K562 (cell line): ENCODE results near the gene SLC32A1. TPM values are rescaled to one million over a fixed set of nuclear protein-coding genes. Genes with fewer than 3 reads are reported as not detected.

Experiments
- ARID2 ChIP-seq: fragments of 450-650 bp; IDR thresholded peaks from 2 replicates; pipeline ENCODE4 v1.6.1; 2017; ENCODE audit warnings: antibody characterized with exemption, mild to moderate bottlenecking
- ATF7 ChIP-seq: fragments of 450-650 bp; IDR thresholded peaks from 2 replicates; pipeline ENCODE4 v1.7.1; 2014; ENCODE audit warnings: mild to moderate bottlenecking, moderate library complexity
- CBFA2T3 ChIP-seq: fragments of 450-650 bp; IDR thresholded peaks from 2 replicates; pipeline ENCODE4 v1.6.1; 2017
- CCAR2 ChIP-seq: fragments of 200-400 bp; formaldehyde crosslinking; IDR thresholded peaks from 2 replicates; pipeline ENCODE4 v1.6.1; 2017; ENCODE audit warnings: mild to moderate bottlenecking, low read depth, low read length
- CHD2 ChIP-seq: IDR thresholded peaks from 2 replicates; pipeline ENCODE4 v1.6.1; 2011; ENCODE audit warnings: low read depth, low read length
- EGR1 ChIP-seq: fragments of 450-650 bp; conservative IDR thresholded peaks from 2 replicates; pipeline ENCODE4 v1.6.1; 2017; ENCODE audit warnings: mild to moderate bottlenecking
- ELK3 ChIP-seq: fragments of 450-650 bp; formaldehyde crosslinking; IDR thresholded peaks from 2 replicates; pipeline ENCODE4 v1.4.0; 2020; ENCODE audit warnings: mild to moderate bottlenecking
- FOXK2 ChIP-seq, 2 experiments: fragments of 450-650 bp; IDR thresholded peaks in 1 of 2; conservative IDR thresholded peaks in 1 of 2; 2 replicates each; pipeline ENCODE4 v1.6.1; 2016; ENCODE audit warnings: low read depth in 2 of 2, mild to moderate bottlenecking in 1 of 2
- FOXP1 ChIP-seq: sonication (generic); formaldehyde crosslinking; IDR thresholded peaks from 2 replicates; pipeline ENCODE4 v1.8.0; 2022; ENCODE audit warnings: mild to moderate bottlenecking, missing genetic modification reagents
- GABPB1 ChIP-seq: sonication (generic); formaldehyde crosslinking; IDR thresholded peaks from 2 replicates; pipeline ENCODE4 v1.8.0; 2022; ENCODE audit warnings: mild to moderate bottlenecking, missing genetic modification reagents
- HES1 ChIP-seq: fragments of 450-650 bp; IDR thresholded peaks from 2 replicates; pipeline ENCODE4 v1.6.1; 2016; ENCODE audit warnings: low read depth, mild to moderate bottlenecking, moderate library complexity
- HLTF ChIP-seq: fragments of 450-650 bp; IDR thresholded peaks from 2 replicates; pipeline ENCODE4 v1.6.1; 2016
- HNRNPLL ChIP-seq: fragments of 200-400 bp; formaldehyde crosslinking; IDR thresholded peaks from 2 replicates; pipeline ENCODE4 v1.6.1; 2017; ENCODE audit warnings: low read length, low read depth, mild to moderate bottlenecking; ENCODE audit not compliant: poor library complexity, severe bottlenecking
- MTA3 ChIP-seq: fragments of 450-650 bp; formaldehyde crosslinking; IDR thresholded peaks from 2 replicates; pipeline ENCODE4 v1.6.1; 2017; ENCODE audit warnings: mild to moderate bottlenecking, borderline replicate concordance
- NBN ChIP-seq: fragments of 450-650 bp; IDR thresholded peaks from 2 replicates; pipeline ENCODE4 v1.6.1; 2016; ENCODE audit warnings: low read depth, mild to moderate bottlenecking
- PTBP1 ChIP-seq: fragments of 200-400 bp; formaldehyde crosslinking; IDR thresholded peaks from 2 replicates; pipeline ENCODE4 v1.6.1; 2017; ENCODE audit warnings: low read depth, low read length
- RAD21 ChIP-seq, 2 experiments: fragments of 250-450 bp in 1 of 2; fragments of 450-650 bp in 1 of 2; sonication (Bioruptor Pico) in 1 of 2; formaldehyde crosslinking in 1 of 2; IDR thresholded peaks in 1 of 2; conservative IDR thresholded peaks in 1 of 2; 2 replicates each; pipeline versions ENCODE4 v1.4.0 to v1.8.0; 2020 to 2022; ENCODE audit warnings: mild to moderate bottlenecking in 2 of 2, moderate library complexity in 1 of 2
- STAG1 ChIP-seq: sonication (generic); formaldehyde crosslinking; IDR thresholded peaks from 2 replicates; pipeline ENCODE4 v1.5.0; 2020; ENCODE audit warnings: missing genetic modification reagents, borderline replicate concordance
- ZNF75A ChIP-seq: fragments of 450-650 bp; formaldehyde crosslinking; IDR thresholded peaks from 2 replicates; pipeline ENCODE4 v1.4.0; 2020; ENCODE audit warnings: mild to moderate bottlenecking
- polyA plus RNA-seq, 8 experiments: library from polyadenylated mRNA; depleted of rRNA in 4 of 8; stranded (reverse) in 5 of 8; unstranded in 3 of 8; fragments of >200 nt; fragmentation: Nextera tagmentation in 2 of 8; fragmentation: Illumina TruSeq in 1 of 8; extraction: Ambion mirVana in 2 of 8; extraction: Trizol in 1 of 8; gene quantifications; 2 replicates each; pipeline versions ENCODE4 v1.2.1 to v1.2.3, GENCODE V29; 2011 to 2014; ENCODE audit warnings: inconsistent platforms in 1 of 8, missing spikeins in 1 of 8
- total RNA-seq, 7 experiments: library from RNA; depleted of rRNA in 6 of 7; stranded (reverse); fragments of >200 nt in 6 of 7; fragmentation: Illumina TruSeq in 2 of 7; extraction: Trizol in 2 of 7; gene quantifications; 2 replicates each; pipeline versions ENCODE4 v1.2.1 to v1.2.3, GENCODE V29; 2011 to 2021; ENCODE audit warnings: low replicate concordance in 1 of 7
- TF ChIP-seq, protein P1 (sequence below): fragments of 200-400 bp; formaldehyde crosslinking; IDR thresholded peaks from 2 replicates; pipeline ENCODE4 v1.6.1; 2017; ENCODE audit warnings: mild to moderate bottlenecking, low read depth, low read length, moderate library complexity
- TF ChIP-seq, protein P2 (sequence below), 2 experiments: fragments of 250-450 bp in 1 of 2; fragments of 450-650 bp in 1 of 2; sonication (Bioruptor Pico) in 1 of 2; IDR thresholded peaks; 2 replicates each; pipeline versions ENCODE4 v1.6.1 to v1.8.0; 2016 to 2021; ENCODE audit warnings: mild to moderate bottlenecking in 2 of 2, moderate library complexity in 2 of 2, missing compliant biosample characterization in 1 of 2, missing genetic modification characterization in 1 of 2
- TF ChIP-seq, protein P3 (sequence below), 2 experiments: IDR thresholded peaks; 2 replicates each; pipeline ENCODE4 v1.6.1; 2012; ENCODE audit warnings: improper control_type of control experiment in 2 of 2, low read depth in 2 of 2, low read length in 2 of 2, borderline replicate concordance in 1 of 2

Gene SLC32A1
- total and polyA plus RNA-seq, 9 of the 15 experiments (the other 6 are each of a cell fraction or from before 2014, with no cell fraction given) = not detected

DNA sequence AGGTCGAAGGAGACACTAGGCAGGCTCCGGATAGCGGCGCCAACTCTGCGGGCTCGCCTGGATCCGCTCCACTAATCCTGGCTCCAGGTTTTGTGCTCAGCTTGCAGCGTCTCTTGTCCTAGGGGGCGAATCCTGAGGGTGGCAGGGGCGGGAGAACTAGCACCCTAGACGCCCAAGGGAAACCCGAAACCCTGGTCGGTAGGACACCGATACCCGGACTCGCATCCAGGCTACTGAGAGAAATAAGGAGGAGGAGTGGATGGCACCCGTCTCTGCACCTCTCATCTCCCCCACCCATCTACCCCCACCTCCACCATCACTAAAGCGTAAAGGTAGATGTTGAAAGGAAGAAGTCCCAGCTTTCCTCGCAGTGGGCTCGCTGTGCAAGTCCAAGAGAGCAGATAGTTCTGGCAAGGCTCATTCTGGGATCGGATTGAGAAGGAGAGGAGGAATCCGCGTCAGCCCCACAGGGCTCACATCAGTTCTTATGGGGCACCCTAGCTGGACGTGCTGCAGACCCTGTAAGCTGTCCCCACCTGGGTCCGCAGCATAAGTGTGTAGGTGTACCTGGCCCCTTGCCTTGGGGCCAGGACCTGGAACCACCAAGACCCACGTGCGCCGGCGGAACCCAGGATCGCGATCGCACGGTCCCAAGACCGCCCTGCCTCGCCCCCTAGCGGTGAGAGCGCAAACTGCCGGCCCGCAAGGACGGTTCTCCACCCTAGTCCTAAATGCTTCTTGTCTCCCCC lies 6.9 kb downstream of the SLC32A1 start (continued):
- TF ChIP-seq RAD21 (CRISPR knock-in tag; conservative IDR thresholded peaks at IDR 0.05 in 1 of 2, IDR thresholded peaks at IDR 0.05 in 1 of 2) (peak; percentile 69 to 86), HES1 (no peak), PTBP1 (no peak), NBN (no peak), ATF7 (no peak), STAG1 (no peak; the same call in 1 of the 2 replicates), ZNF75A (CRISPR knock-in tag) (no peak), FOXK2 (conservative IDR thresholded peaks at IDR 0.05 in 1 of 2, IDR thresholded peaks at IDR 0.05 in 1 of 2; ENCODE audit: low read depth in 2 of 2) (no peak), FOXP1 (CRISPR knock-in tag) (no peak), HNRNPLL (no peak), ELK3 (CRISPR knock-in tag) (no peak), CBFA2T3 (no peak), CCAR2 (no peak), CHD2 (0 out of 2 replicates have a peak, but pooled peaks have one; percentile 40), HLTF (no peak), EGR1 (peak; percentile 49), MTA3 (no peak), ARID2 (peak; percentile 59; the same call in 1 of the 2 replicates), GABPB1 (0 out of 2 replicates have a peak, but pooled peaks have one; percentile 4)
- TF ChIP-seq, protein P1, sequence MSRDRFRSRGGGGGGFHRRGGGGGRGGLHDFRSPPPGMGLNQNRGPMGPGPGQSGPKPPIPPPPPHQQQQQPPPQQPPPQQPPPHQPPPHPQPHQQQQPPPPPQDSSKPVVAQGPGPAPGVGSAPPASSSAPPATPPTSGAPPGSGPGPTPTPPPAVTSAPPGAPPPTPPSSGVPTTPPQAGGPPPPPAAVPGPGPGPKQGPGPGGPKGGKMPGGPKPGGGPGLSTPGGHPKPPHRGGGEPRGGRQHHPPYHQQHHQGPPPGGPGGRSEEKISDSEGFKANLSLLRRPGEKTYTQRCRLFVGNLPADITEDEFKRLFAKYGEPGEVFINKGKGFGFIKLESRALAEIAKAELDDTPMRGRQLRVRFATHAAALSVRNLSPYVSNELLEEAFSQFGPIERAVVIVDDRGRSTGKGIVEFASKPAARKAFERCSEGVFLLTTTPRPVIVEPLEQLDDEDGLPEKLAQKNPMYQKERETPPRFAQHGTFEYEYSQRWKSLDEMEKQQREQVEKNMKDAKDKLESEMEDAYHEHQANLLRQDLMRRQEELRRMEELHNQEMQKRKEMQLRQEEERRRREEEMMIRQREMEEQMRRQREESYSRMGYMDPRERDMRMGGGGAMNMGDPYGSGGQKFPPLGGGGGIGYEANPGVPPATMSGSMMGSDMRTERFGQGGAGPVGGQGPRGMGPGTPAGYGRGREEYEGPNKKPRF = no peak
- TF ChIP-seq, protein P2, sequence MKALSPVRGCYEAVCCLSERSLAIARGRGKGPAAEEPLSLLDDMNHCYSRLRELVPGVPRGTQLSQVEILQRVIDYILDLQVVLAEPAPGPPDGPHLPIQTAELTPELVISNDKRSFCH (CRISPR knock-in tag; IDR thresholded peaks at IDR 0.05) = no peak
- TF ChIP-seq, protein P2 (tag; IDR thresholded peaks at IDR 0.05) = no peak
- TF ChIP-seq, protein P3, sequence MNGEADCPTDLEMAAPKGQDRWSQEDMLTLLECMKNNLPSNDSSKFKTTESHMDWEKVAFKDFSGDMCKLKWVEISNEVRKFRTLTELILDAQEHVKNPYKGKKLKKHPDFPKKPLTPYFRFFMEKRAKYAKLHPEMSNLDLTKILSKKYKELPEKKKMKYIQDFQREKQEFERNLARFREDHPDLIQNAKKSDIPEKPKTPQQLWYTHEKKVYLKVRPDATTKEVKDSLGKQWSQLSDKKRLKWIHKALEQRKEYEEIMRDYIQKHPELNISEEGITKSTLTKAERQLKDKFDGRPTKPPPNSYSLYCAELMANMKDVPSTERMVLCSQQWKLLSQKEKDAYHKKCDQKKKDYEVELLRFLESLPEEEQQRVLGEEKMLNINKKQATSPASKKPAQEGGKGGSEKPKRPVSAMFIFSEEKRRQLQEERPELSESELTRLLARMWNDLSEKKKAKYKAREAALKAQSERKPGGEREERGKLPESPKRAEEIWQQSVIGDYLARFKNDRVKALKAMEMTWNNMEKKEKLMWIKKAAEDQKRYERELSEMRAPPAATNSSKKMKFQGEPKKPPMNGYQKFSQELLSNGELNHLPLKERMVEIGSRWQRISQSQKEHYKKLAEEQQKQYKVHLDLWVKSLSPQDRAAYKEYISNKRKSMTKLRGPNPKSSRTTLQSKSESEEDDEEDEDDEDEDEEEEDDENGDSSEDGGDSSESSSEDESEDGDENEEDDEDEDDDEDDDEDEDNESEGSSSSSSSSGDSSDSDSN (IDR thresholded peaks at IDR 0.05; ENCODE audit: borderline replicate concordance in 1 of 2, low read depth in 2 of 2, low read length in 2 of 2) = no peak
